ENCODE data around the gene MUC2. TPM values are rescaled to one million over a fixed set of nuclear protein-coding genes. Genes with fewer than 3 reads are reported as not detected.

MUC2 gene
- total RNA-seq, 1 donor from 2014 or later: not detected

DNA sequence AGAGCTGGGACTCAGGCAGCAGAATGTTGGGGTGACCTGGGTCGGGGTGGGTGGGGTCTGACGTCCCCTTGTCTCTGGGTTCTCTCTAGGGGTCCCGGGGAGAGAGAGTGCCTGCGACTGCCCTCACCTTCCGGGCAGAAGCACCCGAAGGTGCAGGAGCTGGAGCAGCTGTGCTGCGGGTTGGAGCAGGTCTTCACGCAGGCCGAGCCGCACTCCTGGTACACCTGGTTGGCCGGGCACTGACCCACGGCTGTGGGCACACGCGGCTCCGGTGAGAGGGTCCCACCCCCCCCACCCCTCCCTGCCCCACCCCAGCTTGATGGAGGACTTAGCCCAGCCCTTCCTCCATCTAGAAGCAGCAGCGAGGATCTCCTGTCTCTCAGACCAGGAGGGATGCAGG, 44.6 kb upstream of the MUC2 start:
- no peaks in the 10 kb centered on the region for H3K36me3 ChIP-seq
- H4K20me1 ChIP-seq (ENCODE audit: low read depth): no peaks in the 10 kb centered on the region
- H3K79me2 ChIP-seq (ENCODE audit: low read depth): no peaks in the 10 kb centered on the region
- no peak overlapping the region for H3K9ac ChIP-seq
- H3K4me1 ChIP-seq: peaks cover 8% of the 10 kb centered on the region
- no peak overlapping the region for H3K4me3 ChIP-seq
- H3K27me3 ChIP-seq: no peaks in the 10 kb centered on the region
- no peak for DNase-seq (ENCODE audit: low spot score)
- H3K27ac ChIP-seq: no peak overlapping the region
- TF ChIP-seq EZH2 (IDR thresholded peaks at IDR 0.05) (no peak), EZH2phosphoT487 (IDR thresholded peaks at IDR 0.05) (no peak)
- TF ChIP-seq, protein P1, sequence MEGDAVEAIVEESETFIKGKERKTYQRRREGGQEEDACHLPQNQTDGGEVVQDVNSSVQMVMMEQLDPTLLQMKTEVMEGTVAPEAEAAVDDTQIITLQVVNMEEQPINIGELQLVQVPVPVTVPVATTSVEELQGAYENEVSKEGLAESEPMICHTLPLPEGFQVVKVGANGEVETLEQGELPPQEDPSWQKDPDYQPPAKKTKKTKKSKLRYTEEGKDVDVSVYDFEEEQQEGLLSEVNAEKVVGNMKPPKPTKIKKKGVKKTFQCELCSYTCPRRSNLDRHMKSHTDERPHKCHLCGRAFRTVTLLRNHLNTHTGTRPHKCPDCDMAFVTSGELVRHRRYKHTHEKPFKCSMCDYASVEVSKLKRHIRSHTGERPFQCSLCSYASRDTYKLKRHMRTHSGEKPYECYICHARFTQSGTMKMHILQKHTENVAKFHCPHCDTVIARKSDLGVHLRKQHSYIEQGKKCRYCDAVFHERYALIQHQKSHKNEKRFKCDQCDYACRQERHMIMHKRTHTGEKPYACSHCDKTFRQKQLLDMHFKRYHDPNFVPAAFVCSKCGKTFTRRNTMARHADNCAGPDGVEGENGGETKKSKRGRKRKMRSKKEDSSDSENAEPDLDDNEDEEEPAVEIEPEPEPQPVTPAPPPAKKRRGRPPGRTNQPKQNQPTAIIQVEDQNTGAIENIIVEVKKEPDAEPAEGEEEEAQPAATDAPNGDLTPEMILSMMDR (IDR thresholded peaks at IDR 0.05): no peak
- no peak overlapping the region for H2AFZ ChIP-seq (replicated peaks)
- no peaks in the 10 kb centered on the region for H3K9me3 ChIP-seq (ENCODE audit: low read depth)
- Mint-ChIP-seq H3K27ac (no peak overlapping the region), H3K4me3 (no peak overlapping the region), H3K27me3 (ENCODE audit: insufficient read depth, low read depth) (peaks cover 6% of the 10 kb centered on the region), H3K9me3 (no peaks in the 10 kb centered on the region), H3K36me3 (peaks cover 2% of the 10 kb centered on the region), H3K4me1 (no peaks in the 10 kb centered on the region)
- H3K4me2 ChIP-seq: no peak overlapping the region
- H3F3A ChIP-seq (ENCODE audit: low read depth): no peaks in the 10 kb centered on the region

- Histone ChIP-seq H4K20me1 (ENCODE audit: low read depth) (no peaks in the 10 kb centered on the region), H3K27ac (no peak overlapping the region), H3K9me3 (ENCODE audit: low read depth) (no peaks in the 10 kb centered on the region), H3K27me3 (no peaks in the 10 kb centered on the region), H3K4me1 (peaks cover 8% of the 10 kb centered on the region), H3K4me3 (no peak overlapping the region), H3K36me3 (no peaks in the 10 kb centered on the region), H3K9ac (no peak overlapping the region), H3K79me2 (ENCODE audit: low read depth) (no peaks in the 10 kb centered on the region), H3K4me2 (no peak overlapping the region), H3F3A (ENCODE audit: low read depth) (no peaks in the 10 kb centered on the region), H2AFZ (replicated peaks) (no peak overlapping the region)
- H3K27me3 Mint-ChIP-seq (ENCODE audit: insufficient read depth, low read depth): peaks cover 6% of the 10 kb centered on the region
- H3K4me3 Mint-ChIP-seq: no peak overlapping the region
- no peaks in the 10 kb centered on the region for H3K4me1 Mint-ChIP-seq
- TF ChIP-seq EZH2 (IDR thresholded peaks at IDR 0.05) (no peak), EZH2phosphoT487 (IDR thresholded peaks at IDR 0.05) (no peak)
- TF ChIP-seq, protein P1 (IDR thresholded peaks at IDR 0.05): no peak
- no peak overlapping the region for H3K27ac Mint-ChIP-seq
- no peaks in the 10 kb centered on the region for H3K9me3 Mint-ChIP-seq
- H3K36me3 Mint-ChIP-seq: peaks cover 2% of the 10 kb centered on the region
- DNase-seq (ENCODE audit: low spot score): no peak
Measured at GRCh38 chr11:1030556-1030955, 44.1 kb upstream of the MUC2 start.

DNA sequence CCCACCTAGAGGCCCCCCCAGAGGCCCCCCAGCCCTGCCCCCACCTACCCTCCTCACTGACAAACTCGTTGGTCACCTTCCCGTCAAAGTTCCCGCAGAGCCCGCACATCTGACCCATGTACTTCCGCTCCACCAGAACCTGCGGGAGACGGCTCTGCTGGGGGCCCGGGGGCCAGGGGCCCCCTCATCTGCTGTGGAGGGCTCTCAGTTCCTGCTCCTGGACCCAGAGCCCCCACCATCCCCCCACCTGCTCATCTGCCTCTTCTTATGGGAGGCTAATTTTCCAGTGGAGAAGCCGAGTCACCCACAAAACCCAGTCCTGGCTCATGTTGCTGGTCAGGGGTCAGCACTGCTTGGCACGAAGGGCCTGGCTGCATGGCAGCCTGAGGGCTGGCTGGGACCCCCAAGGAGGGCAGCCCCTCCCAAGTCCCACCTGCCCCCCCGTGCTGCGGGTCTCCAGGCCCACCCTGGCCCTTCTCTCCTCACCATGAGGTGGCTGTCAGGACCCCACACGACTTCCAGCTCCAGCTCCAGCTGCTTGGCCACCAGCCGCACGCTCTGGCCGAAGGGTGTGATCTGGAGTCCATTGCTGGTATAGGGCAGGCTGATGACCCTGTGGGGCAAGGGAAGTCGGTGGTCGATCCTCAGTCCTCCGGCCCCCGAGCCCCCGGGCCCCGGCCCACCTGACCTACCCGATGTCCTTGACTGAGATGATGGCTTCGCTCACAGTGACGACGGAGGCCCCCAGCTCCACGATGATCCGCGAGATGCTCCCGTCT, 43.4 kb upstream of the MUC2 start:
- Mint-ChIP-seq H3K4me3 (peak overlapping the region; percentile 15), H3K4me1 (no peaks in the 10 kb centered on the region), H3K36me3 (peaks cover 2% of the 10 kb centered on the region), H3K9me3 (no peaks in the 10 kb centered on the region), H3K27ac (peak overlapping the region; percentile 76), H3K27me3 (ENCODE audit: insufficient read depth, low read depth) (peaks cover 6% of the 10 kb centered on the region)
- no peak overlapping the region for H3K4me2 ChIP-seq
- H3K27me3 ChIP-seq: no peaks in the 10 kb centered on the region
- H3K79me2 ChIP-seq (ENCODE audit: low read depth): no peaks in the 10 kb centered on the region
- no peaks in the 10 kb centered on the region for H3F3A ChIP-seq (ENCODE audit: low read depth)
- H4K20me1 ChIP-seq (ENCODE audit: low read depth): no peaks in the 10 kb centered on the region
- no peaks in the 10 kb centered on the region for H3K36me3 ChIP-seq
- DNase-seq (ENCODE audit: low spot score): no peak
- peaks cover 9% of the 10 kb centered on the region for H3K4me1 ChIP-seq
- no peaks in the 10 kb centered on the region for H3K9me3 ChIP-seq (ENCODE audit: low read depth)
- no peak overlapping the region for H2AFZ ChIP-seq (replicated peaks)
- no peak overlapping the region for H3K27ac ChIP-seq
- H3K9ac ChIP-seq: no peak overlapping the region
- TF ChIP-seq, protein P1 (IDR thresholded peaks at IDR 0.05): no peak
- no peak for TF ChIP-seq EZH2 (IDR thresholded peaks at IDR 0.05)
- no peak for TF ChIP-seq EZH2phosphoT487 (IDR thresholded peaks at IDR 0.05)
- no peak overlapping the region for H3K4me3 ChIP-seq
